Medulla oblongata (tissue), 1 donor: Measurements from ENCODE around the gene ITGAD.

Experiments used
- DNase-seq: peaks from one replicate; pipeline ENCODE4 v3.0.0-alpha.2; 2015; ENCODE audit errors: extremely low spot score

Gene ITGAD

DNA sequence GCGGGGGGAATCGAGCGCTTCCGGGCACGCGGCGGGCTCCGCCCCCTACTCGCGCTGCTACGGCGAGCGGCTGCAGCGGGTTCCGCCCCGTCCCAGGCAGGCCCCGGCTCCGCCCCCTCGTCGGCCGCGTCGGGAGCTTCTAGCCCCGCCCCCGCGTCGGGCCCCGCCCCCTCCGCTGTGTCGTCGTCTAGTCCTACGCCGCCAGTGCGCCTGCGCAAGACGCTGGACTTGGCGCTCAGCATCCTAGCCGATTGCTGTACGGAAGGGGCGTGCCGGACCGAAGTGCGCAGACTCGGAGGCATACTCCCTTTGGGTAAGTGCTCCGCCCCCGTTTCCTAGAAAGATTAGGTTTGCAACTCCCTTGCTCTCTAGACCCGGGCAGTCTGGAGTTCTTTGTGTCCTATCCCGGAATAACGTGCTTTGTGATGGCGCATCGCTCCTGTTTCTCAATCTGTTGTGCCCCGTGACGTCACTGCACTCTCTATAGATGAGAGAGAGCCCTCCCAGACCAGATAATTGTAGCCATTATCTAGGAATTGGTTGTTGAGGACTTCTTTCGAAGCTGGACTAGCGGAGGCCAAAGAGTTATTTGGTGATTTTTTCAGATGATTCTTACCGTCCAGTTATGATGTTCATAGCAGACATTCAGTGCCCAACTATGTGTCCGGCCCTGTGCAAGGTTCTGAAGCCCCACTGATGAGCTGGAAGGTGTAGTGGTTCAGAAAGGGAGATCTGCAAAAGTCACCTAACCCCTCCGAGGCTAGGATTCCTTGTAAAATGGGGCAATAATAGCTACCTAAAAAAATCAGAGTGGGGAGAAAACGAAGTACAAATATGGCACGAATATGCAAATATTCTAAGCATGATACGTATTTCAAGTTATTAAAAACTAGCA is 66.8 kb downstream of the ITGAD start:
- DNase-seq, result peak; percentile 100

- DNase-seq, result peak; percentile 54
Measured at GRCh38 chr16:31460582-31461002, 67.5 kb downstream of the ITGAD start.

DNA sequence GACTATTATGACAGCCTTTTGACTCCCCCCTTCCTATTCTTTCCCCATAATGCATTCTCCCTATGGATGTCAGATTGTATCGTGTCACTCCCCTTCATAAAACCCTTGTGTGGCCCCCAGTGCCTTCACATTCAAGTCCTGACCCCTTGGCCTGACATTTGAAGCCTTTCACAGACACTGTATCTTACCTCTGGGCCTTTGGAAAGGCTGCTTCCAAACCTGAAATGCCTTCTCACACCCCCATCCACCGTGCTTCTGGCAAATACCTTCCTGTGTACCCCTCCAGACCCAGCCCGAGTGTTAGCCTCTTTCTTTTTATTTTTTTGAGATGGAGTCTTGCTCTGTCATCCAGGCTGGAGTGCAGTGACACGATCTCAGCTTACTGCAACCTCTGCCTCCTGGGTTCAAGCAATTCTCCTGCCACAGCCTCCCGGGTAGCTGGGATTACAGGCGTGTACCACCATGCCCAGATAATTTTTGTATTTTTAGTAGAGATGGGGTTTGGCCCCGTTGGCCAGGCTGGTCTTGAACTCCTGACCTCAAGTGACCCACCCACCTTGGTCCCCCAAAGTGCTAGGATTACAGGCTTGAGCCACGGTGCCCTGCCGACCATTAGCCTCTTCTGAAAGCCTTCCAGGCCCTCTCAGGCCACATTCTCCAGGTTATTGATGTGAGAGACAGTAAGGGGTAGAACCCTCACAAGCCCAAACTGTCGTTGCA is 68.2 kb downstream of the ITGAD start:
- no peak for DNase-seq

GRCh38 chr16:31461921-31462804 is 69.0 kb downstream of the ITGAD start:
- DNase-seq, result no peak

DNA sequence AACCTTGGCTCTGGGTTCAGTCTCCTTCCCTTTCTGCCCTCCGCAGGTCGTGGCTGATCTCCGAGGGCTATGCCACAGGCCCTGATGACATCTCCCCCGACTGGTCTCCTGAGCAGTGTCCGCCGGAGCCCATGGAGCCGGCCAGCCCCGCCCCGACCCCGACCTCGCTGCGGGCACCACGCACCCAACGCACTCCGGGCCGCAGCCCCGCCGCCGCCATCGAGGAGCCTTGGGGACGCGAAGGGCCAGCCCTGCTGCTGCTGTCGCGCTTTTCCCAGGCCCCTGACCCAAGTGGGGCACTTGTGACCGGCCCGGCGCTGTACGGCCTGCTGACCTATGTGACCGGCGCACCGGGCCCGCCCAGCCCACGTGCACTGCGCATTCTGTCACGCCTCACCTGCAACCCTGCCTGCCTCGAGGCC is 71.2 kb downstream of the ITGAD start:
- no peak for DNase-seq

DNA sequence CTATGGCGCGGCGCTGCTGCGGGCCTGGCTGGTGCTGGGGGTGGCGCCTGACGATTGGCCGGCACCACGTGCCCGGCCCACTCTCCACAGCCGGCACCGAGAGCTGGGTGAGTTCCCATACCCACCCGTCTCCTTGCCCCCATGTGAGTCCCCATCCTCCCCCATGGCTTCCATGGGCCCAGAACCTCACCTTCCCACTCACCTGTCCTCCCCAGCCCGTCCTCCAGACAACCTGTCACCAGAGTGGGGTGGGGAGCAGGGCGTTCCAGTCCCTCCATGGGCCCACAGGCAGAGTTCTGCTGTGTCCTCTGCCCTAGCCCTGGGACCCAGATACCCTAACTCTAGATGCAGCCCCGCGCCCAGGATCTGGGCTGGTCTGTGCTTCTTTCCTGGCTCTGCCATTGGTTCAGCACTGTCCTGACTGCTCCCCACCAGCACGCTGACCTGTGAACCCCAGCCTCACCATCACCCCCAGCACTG is 71.7 kb downstream of the ITGAD start:
- DNase-seq, result no peak

GRCh38 chr16:31465788-31466370 is 72.7 kb downstream of the ITGAD start:
- DNase-seq, result no peak

GRCh38 chr16:31466381-31466841 is 73.3 kb downstream of the ITGAD start:
- DNase-seq, result no peak

DNA sequence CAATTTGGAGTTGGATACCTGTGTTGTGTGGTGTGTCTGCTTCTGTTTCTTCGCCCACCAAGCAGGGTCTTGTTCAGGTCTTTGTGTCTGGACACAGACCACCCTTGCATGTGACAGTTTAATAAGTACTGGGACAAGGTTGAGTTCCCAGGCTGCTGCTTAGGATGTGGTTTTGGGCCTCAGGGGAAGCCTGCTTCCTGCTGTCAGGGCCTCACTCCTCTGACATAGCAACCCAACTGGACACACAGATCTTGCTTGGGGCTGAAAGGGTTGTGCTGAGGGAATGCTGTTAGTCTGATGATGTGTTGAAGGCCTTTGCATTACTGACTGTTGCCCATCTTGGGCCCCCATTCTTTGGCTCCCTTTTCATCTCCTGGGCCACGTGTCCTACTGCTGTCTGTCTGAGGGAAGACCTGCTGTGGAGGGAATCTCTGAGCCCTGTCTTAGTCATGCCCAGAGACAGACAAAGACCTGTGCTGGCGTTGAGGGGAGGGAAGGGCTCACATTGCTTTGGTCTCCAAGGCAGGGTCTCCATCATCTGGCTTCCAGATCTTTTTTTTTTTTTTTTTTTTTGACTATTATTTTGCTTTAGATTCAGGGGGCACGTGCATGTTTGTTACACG is 74.1 kb downstream of the ITGAD start:
- no peak for DNase-seq

- no peak for DNase-seq
Measured at GRCh38 chr16:31467858-31468257, 74.7 kb downstream of the ITGAD start.

DNA sequence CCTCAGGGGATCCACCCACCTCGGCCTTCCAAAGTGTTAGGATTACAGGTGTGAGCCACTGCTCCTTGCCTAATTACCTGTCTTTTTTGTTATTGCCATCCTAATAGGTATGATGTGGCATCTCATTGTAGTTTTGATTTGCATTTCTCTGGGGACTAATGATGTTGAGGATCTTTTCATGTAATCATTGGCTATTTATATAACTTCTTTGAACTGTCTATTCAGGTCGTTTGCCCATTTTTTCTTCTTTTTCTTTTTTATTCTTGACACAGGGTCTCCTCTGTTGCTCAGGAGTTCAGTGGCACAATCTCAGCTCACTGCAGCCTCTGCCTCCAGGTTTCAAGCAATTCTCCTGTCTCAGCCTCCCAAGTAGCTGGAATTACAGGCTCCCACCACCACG is 77.5 kb downstream of the ITGAD start:
- no peak for DNase-seq

GRCh38 chr16:31471241-31471874 is 78.2 kb downstream of the ITGAD start:
- no peak for DNase-seq

DNA sequence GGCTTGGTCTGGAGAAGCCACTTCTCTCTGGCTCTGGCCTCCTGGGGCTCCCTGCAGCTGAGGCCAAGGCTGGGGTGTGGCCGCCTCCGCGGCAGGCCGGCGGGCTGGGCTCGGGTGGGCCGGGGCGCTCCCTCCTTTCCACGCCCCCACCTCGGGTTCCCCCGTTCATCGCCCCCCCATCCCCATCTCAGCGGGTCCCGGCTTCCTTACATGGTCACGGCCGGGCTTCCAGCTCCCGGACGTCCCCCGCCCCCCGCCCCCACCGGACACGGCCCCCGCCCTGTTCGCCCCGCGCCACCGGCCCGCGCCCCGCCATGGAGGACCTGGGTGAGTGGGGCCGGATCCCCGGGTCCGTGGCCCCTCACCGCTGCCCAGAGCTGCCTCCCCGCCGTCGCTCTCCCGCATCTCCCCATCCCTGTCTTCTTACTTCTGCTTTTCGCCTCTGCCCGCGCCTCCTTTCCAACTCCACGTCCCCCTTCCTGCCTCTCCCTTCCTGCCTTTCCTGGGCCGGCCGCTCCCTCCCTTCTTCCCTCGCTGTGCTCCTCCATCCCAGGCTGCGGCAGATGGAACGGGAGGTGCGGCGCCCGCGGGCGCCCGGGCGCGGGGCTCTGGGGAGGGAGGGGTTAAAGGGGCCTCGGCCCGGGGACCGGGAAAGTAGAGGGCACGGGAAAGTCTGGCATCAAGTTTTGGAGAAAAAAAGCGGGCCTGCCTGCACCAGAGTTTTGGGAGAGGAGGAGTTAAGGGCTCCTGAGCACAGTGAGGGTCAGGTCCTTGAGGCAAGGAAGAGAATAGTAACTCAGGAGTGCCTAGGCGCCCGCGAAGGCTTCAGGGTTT is 79.0 kb downstream of the ITGAD start, which contains the start of gene TGFB1I1:
Gene TGFB1I1 (plus strand): TSS at position 278 of the 834 bp plus-strand sequence. CDS start 37 bp downstream, at position 315.
- no peak for DNase-seq

GRCh38 chr16:31472709-31473203 is 79.6 kb downstream of the ITGAD start:
- peak; percentile 24 for DNase-seq

GRCh38 chr16:31473264-31473984 is 80.3 kb downstream of the ITGAD start:
- no peak for DNase-seq

GRCh38 chr16:31474173-31474714 is 81.1 kb downstream of the ITGAD start:
- no peak for DNase-seq

GRCh38 chr16:31474773-31475738 is 81.9 kb downstream of the ITGAD start:
- no peak for DNase-seq
